Ishikawa (cell line): ENCODE data around the gene AHNAK2.

Experiments used
- CEBPB ChIP-seq: IDR thresholded peaks from 2 replicates; pipeline ENCODE4 v1.6.1; 2012
- CREB1 ChIP-seq: IDR thresholded peaks from 2 replicates; pipeline ENCODE4 v1.6.1; 2012; ENCODE audit warnings: low read depth
- EGR1 ChIP-seq: IDR thresholded peaks from 2 replicates; pipeline ENCODE4 v1.6.1; 2012
- EP300 ChIP-seq: IDR thresholded peaks from 2 replicates; pipeline ENCODE4 v1.6.1; 2012; ENCODE audit warnings: borderline replicate concordance
- FOXM1 ChIP-seq: IDR thresholded peaks from 2 replicates; pipeline ENCODE4 v1.6.1; 2012; ENCODE audit warnings: low read depth, borderline replicate concordance
- NFIC ChIP-seq: IDR thresholded peaks from 2 replicates; pipeline ENCODE4 v1.6.1; 2012
- RAD21 ChIP-seq: IDR thresholded peaks from 2 replicates; pipeline ENCODE4 v1.6.1; 2012; ENCODE audit warnings: low read depth
- REST ChIP-seq: IDR thresholded peaks from 2 replicates; pipeline ENCODE4 v1.6.1; 2012; ENCODE audit warnings: low read depth, mild to moderate bottlenecking
- TAF1 ChIP-seq: IDR thresholded peaks from 2 replicates; pipeline ENCODE4 v1.6.1; 2012; ENCODE audit warnings: low read depth, mild to moderate bottlenecking
- TCF12 ChIP-seq: IDR thresholded peaks from 2 replicates; pipeline ENCODE4 v1.6.1; 2012; ENCODE audit warnings: low read depth
- TEAD4 ChIP-seq: IDR thresholded peaks from 2 replicates; pipeline ENCODE4 v1.6.1; 2012
- YY1 ChIP-seq: IDR thresholded peaks from 2 replicates; pipeline ENCODE4 v1.6.1; 2012; ENCODE audit warnings: low read depth
- ZBTB7A ChIP-seq: IDR thresholded peaks from 2 replicates; pipeline ENCODE4 v1.6.1; 2012; ENCODE audit warnings: low read depth
- TF ChIP-seq, protein P1 (sequence below): IDR thresholded peaks from 2 replicates; pipeline ENCODE4 v1.6.1; 2012
- TF ChIP-seq, protein P2 (sequence below): IDR thresholded peaks from 2 replicates; pipeline ENCODE4 v1.6.1; 2012

AHNAK2 gene

DNA sequence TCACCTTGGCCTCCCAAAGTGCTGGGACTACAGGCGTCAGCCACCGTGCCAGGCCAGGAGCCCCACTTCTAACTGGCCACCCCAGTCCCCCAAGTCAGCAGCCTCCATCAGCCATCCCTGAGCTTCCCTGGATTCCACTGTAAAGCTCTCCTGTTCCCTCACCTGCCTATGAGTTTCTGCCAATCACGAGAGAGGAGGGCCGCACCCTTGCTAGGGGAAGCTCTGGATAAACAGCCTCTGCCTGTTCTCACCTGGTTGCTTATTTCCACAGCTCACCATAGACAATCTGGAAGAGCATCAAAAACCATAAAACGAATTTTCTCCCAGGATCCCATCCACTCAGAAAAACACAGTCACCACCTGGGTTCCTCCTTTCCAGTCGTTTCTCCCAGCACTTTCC lies 37.7 kb upstream of the AHNAK2 start:
- no peak for TF ChIP-seq TEAD4
- TF ChIP-seq, protein P1, sequence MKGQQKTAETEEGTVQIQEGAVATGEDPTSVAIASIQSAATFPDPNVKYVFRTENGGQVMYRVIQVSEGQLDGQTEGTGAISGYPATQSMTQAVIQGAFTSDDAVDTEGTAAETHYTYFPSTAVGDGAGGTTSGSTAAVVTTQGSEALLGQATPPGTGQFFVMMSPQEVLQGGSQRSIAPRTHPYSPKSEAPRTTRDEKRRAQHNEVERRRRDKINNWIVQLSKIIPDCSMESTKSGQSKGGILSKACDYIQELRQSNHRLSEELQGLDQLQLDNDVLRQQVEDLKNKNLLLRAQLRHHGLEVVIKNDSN = no peak
- TF ChIP-seq, protein P2, sequence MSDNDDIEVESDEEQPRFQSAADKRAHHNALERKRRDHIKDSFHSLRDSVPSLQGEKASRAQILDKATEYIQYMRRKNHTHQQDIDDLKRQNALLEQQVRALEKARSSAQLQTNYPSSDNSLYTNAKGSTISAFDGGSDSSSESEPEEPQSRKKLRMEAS = no peak
- no peak for TF ChIP-seq CEBPB
- TF ChIP-seq RAD21 = no peak

GRCh38 chr14:105015242-105015641 lies 37.1 kb upstream of the AHNAK2 start:
- no peak for TF ChIP-seq CREB1
- TF ChIP-seq RAD21 = no peak
- no peak for TF ChIP-seq YY1
- no peak for TF ChIP-seq REST
- no peak for TF ChIP-seq EGR1
- TF ChIP-seq TEAD4 = no peak
- TF ChIP-seq TAF1 = no peak

DNA sequence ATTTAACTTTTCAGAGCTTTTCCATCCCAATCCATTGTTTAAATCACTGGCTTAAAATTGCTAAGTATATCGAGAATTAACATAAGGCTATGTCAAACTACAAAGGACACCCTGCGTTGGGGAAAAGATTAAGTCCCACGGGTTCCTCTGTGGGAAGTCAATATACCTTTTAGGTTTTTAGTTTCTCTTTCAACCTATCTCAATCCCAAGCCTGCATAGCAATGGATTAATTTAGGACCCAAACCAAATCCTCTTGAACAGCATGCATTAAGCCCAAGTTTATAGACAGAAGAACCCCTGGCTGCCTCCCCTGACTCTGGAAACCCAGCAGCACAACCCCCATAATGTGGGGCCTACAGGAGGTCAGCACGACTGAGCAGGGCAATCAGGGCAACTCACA lies 36.5 kb upstream of the AHNAK2 start:
- TF ChIP-seq TCF12 (no peak), YY1 (no peak), EGR1 (no peak)

DNA sequence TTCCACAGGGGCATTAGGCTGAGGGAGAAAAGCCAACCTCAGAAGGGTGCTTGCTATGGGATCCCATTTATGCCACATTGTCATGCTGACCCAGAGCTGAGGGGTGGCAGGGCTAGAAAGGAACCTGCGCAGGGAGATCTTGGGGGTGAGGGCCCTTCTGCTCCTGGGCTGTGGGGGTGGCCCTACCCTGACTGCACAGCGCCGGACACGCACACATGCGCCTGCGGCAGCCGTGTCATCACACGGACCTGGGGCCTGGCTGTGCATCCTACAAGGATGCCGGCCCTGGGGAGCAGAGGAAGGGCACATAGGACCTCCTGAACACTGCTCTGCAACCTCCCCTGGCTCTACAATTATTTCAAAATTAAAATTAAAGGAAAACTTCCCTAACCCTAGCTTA lies 35.9 kb upstream of the AHNAK2 start:
- TF ChIP-seq NFIC (no peak), EGR1 (no peak), TAF1 (no peak), YY1 (no peak), TEAD4 (no peak), CREB1 (no peak), FOXM1 (no peak), EP300 (no peak), ZBTB7A (no peak), TCF12 (no peak), CEBPB (no peak), REST (no peak), RAD21 (no peak)
- TF ChIP-seq, protein P2 = no peak
- TF ChIP-seq, protein P1 = no peak

- TF ChIP-seq CEBPB (no peak), NFIC (peak; percentile 84)
Measured at GRCh38 chr14:105013150-105013785, 35.1 kb upstream of the AHNAK2 start.

- TF ChIP-seq NFIC (no peak), RAD21 (no peak), CEBPB (no peak), TCF12 (no peak), YY1 (no peak), EP300 (no peak), ZBTB7A (no peak), EGR1 (no peak), TAF1 (no peak), CREB1 (no peak), FOXM1 (no peak)
- TF ChIP-seq, protein P2 = no peak; the same call in 1 of the 2 replicates
- TF ChIP-seq, protein P1 = no peak
Measured at GRCh38 chr14:105012171-105012985, 34.2 kb upstream of the AHNAK2 start.
